ENCODE data around the gene MGA. TPM values are rescaled to one million over a fixed set of nuclear protein-coding genes. Genes with fewer than 3 reads are reported as not detected.

Gene MGA
- total RNA-seq, 3 donors from 2014 or later (not counting 1 experiment from before 2014, with no cell fraction given) = 54.9 to 75.0 (median 71.3) TPM

GRCh38 chr15:41695750-41696436 is 35.7 kb downstream of the MGA start:
- Mint-ChIP-seq H3K4me1 (peaks cover 21 to 41% of the 10 kb centered on the region in 2 donors), H3K36me3 (peaks cover 6% of the 10 kb centered on the region), H3K4me3 (peak overlapping the region; percentile 32), H3K27ac (peak overlapping the region; percentile 64 to 80), H3K9me3 (no peaks in the 10 kb centered on the region), H3K27me3 (ENCODE audit: low read depth in 2 of 2) (no peaks in the 10 kb centered on the region)
- DNase-seq = peak in 1 of 2 donors; percentile 78
- Histone ChIP-seq H3K27me3 (ENCODE audit: control insufficient read depth, insufficient read depth, low read length) (no peaks in the 10 kb centered on the region), H3K27ac (ENCODE audit: low read length) (peak overlapping the region; percentile 60), H3K9me3 (ENCODE audit: control insufficient read depth, insufficient read depth, low read length) (no peaks in the 10 kb centered on the region), H3K4me1 (ENCODE audit: control insufficient read depth, insufficient read depth, low read length) (no peaks in the 10 kb centered on the region), H3K36me3 (ENCODE audit: control insufficient read depth, insufficient read depth, low read length) (peaks cover 17% of the 10 kb centered on the region), H3K4me3 (ENCODE audit: low read length) (no peak overlapping the region)
- ATAC-seq = peak; percentile 96 to 98 (median 98)
- intact Hi-C loops (cut with micrococcal nuclease) = loop anchor here (1.0 kb wide), 2 partner anchors 115 to 208 kb away; no protein-coding TSS in a partner anchor
- TF ChIP-seq CTCF (IDR thresholded peaks at IDR 0.05) = peak; percentile 56
- 18% methylated on average over 8 of the region's 8 CpGs for WGBS (ENCODE audit: insufficient coverage)

- no peak overlapping the region for H3K4me3 ChIP-seq (ENCODE audit: low read length)
- Mint-ChIP-seq H3K4me3 (no peak overlapping the region), H3K27me3 (ENCODE audit: low read depth in 2 of 2) (no peaks in the 10 kb centered on the region), H3K27ac (no peak overlapping the region), H3K4me1 (peaks cover 7 to 19% of the 10 kb centered on the region in 2 donors), H3K9me3 (no peaks in the 10 kb centered on the region), H3K36me3 (peaks cover 6% of the 10 kb centered on the region)
- no peaks in the 10 kb centered on the region for H3K27me3 ChIP-seq (ENCODE audit: control insufficient read depth, insufficient read depth, low read length)
- H3K4me1 ChIP-seq (ENCODE audit: control insufficient read depth, insufficient read depth, low read length) = no peaks in the 10 kb centered on the region
- no peak for ATAC-seq
- no peak overlapping the region for H3K27ac ChIP-seq (ENCODE audit: low read length)
- TF ChIP-seq CTCF (IDR thresholded peaks at IDR 0.05) = no peak
- H3K36me3 ChIP-seq (ENCODE audit: control insufficient read depth, insufficient read depth, low read length) = peaks cover 23% of the 10 kb centered on the region
- no peaks in the 10 kb centered on the region for H3K9me3 ChIP-seq (ENCODE audit: control insufficient read depth, insufficient read depth, low read length)
- intact Hi-C loops (cut with micrococcal nuclease) = no loop called here
- 100% methylated on average over 2 of the region's 2 CpGs for WGBS (ENCODE audit: insufficient coverage)
- no peak for DNase-seq
Observed at GRCh38 chr15:41698779-41699178, 38.6 kb downstream of the MGA start.

GRCh38 chr15:41703120-41703519 is 42.9 kb downstream of the MGA start:
- no peak for ATAC-seq
- no peak overlapping the region for H3K4me3 Mint-ChIP-seq
- Histone ChIP-seq H3K9me3 (ENCODE audit: control insufficient read depth, insufficient read depth, low read length) (no peaks in the 10 kb centered on the region), H3K27me3 (ENCODE audit: control insufficient read depth, insufficient read depth, low read length) (no peaks in the 10 kb centered on the region), H3K27ac (ENCODE audit: low read length) (no peak overlapping the region), H3K36me3 (ENCODE audit: control insufficient read depth, insufficient read depth, low read length) (peaks cover 24% of the 10 kb centered on the region), H3K4me3 (ENCODE audit: low read length) (no peak overlapping the region), H3K4me1 (ENCODE audit: control insufficient read depth, insufficient read depth, low read length) (no peaks in the 10 kb centered on the region)
- peaks cover 6% of the 10 kb centered on the region for H3K36me3 Mint-ChIP-seq
- H3K27me3 Mint-ChIP-seq (ENCODE audit: low read depth in 2 of 2) = no peaks in the 10 kb centered on the region
- peaks cover 0 to 6% of the 10 kb centered on the region in 2 donors for H3K4me1 Mint-ChIP-seq
- H3K9me3 Mint-ChIP-seq = no peaks in the 10 kb centered on the region
- no peak for TF ChIP-seq CTCF (IDR thresholded peaks at IDR 0.05)
- H3K27ac Mint-ChIP-seq = peak overlapping the region in 1 of 2 donors; percentile 20
- intact Hi-C loops (cut with micrococcal nuclease) = loop anchor here (2.0 kb wide), 1 partner anchor 32 kb away; no protein-coding TSS in a partner anchor
- no peak for DNase-seq

- no peak overlapping the region for H3K4me3 Mint-ChIP-seq
- no peak overlapping the region for H3K27ac Mint-ChIP-seq
- DNase-seq (no peak), ATAC-seq (no peak)
- H3K27me3 ChIP-seq (ENCODE audit: control insufficient read depth, insufficient read depth, low read length) = no peaks in the 10 kb centered on the region
- H3K36me3 Mint-ChIP-seq = peaks cover 19% of the 10 kb centered on the region
- no peaks in the 10 kb centered on the region for H3K4me1 ChIP-seq (ENCODE audit: control insufficient read depth, insufficient read depth, low read length)
- H3K9me3 Mint-ChIP-seq = no peaks in the 10 kb centered on the region
- WGBS (ENCODE audit: insufficient coverage) = 89% methylated on average over 6 of the region's 6 CpGs
- H3K27ac ChIP-seq (ENCODE audit: low read length) = no peak overlapping the region
- no peak for TF ChIP-seq CTCF (IDR thresholded peaks at IDR 0.05)
- H3K4me3 ChIP-seq (ENCODE audit: low read length) = no peak overlapping the region
- H3K27me3 Mint-ChIP-seq (ENCODE audit: low read depth in 2 of 2) = no peaks in the 10 kb centered on the region
- intact Hi-C loops (cut with micrococcal nuclease) = no loop called here
- no peaks in the 10 kb centered on the region for H3K9me3 ChIP-seq (ENCODE audit: control insufficient read depth, insufficient read depth, low read length)
- H3K4me1 Mint-ChIP-seq = peaks cover 0 to 3% of the 10 kb centered on the region in 2 donors
- H3K36me3 ChIP-seq (ENCODE audit: control insufficient read depth, insufficient read depth, low read length) = peaks cover 53% of the 10 kb centered on the region
Observed at GRCh38 chr15:41713047-41713446, 52.8 kb downstream of the MGA start.

Measured in natural killer cell (primary cell).